NCI-H2171 (cell line): ENCODE data around the gene GFOD1.
"Not testable (repeated sequence)": the region's sequence is repeated elsewhere in the genome, so short reads cannot be mapped to it uniquely, and the experiment has no call there.

Source experiments
- DNase-seq: peaks from one replicate; lab custom pipeline; 2025; lab: John Stamatoyannopoulos, UW

The GFOD1 gene

DNA sequence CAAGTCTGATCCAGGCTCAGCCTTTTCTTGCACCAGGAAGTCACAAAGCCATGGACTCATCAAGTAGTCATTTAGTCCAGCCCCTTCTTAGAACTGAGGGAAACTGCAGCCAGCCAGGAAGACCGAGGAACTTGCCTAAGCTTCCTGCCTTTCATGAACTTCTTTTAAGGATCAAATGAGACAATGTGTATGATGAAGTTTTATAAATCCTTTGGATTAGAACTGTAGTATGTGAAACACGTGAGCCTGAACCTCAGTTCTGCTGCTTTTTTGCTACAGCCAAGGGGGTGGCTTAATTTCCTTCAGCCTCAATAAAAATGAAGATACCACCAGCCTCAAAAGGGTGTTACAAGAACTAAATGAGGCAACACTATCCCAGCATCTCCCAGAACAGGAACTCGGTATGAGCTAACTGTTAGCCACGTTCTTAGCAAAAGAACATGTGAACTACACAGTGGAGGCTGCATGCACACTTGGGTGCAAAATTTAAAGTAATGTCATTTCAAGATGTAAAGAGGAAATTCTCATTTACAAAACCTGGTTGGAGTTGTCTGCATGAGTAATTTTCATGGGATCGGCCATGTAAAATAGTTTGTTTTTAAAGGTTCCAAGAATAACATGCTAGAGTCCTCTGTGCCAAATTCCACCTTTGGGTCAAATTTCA, 83.0 kb downstream of the GFOD1 start:
- DNase-seq = no peak

- no peak for DNase-seq
Observed at GRCh38 chr6:13402711-13403110, 84.7 kb downstream of the GFOD1 start.

DNA sequence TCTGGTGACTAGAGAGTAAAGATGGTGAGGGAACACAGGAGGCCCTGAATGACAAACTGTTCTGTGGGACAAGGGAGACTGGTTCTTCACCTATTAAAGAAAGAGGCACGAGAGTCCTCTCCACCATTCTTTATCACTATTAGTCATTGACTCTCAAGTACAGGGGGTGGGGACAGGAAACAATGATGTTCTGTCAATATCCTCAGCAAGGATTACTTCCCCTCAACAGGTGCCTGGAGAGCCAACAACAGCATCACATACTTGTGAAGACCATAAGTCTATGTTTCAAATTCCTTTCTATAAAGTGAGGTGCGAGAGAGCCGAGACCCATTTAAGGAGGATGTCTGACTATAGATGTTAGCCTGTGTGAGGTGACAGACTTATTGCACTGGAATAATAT, 86.6 kb downstream of the GFOD1 start:
- no peak for DNase-seq

DNA sequence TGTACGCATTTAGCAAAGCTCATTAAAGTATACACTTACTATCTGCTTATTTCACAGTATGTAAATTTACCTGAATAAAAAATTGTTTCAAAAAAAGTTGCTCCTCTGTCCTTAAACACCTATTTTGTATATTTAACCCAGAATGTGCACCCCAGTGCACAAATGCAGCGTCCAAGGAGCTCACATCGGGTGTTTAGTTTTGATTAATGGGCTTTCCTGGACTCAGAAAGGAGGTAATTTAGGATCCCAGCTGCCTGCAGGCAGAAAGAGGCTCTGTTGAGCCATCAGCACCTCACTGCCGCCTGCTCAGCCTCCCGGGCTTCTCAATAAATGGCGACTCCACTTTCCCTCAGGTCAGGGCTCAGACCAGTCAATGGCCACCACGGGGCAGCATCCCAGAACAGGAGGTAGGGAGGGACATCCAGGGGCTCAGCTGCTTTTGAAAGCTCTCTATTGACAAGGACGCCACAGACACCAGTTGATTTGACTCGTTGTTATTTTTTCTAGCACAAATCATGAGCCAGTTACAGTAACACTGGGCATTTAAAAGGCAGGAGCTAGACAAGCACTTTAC, 88.9 kb downstream of the GFOD1 start:
- DNase-seq = no peak

DNA sequence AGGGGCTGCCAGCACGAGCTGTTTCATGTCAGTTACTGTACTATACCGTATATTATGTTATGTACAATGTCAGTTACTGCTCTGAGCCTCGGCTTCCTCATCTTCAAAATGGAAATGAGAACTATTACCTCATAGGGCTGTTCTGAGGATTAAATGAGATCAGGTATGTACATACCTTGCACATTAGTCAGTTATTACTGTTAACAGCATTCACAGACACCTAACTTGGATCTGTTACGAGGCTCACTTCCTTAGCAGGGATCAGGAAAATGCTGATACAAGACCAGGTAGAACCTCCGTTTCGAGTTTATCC, 89.4 kb downstream of the GFOD1 start:
- DNase-seq = no peak

DNA sequence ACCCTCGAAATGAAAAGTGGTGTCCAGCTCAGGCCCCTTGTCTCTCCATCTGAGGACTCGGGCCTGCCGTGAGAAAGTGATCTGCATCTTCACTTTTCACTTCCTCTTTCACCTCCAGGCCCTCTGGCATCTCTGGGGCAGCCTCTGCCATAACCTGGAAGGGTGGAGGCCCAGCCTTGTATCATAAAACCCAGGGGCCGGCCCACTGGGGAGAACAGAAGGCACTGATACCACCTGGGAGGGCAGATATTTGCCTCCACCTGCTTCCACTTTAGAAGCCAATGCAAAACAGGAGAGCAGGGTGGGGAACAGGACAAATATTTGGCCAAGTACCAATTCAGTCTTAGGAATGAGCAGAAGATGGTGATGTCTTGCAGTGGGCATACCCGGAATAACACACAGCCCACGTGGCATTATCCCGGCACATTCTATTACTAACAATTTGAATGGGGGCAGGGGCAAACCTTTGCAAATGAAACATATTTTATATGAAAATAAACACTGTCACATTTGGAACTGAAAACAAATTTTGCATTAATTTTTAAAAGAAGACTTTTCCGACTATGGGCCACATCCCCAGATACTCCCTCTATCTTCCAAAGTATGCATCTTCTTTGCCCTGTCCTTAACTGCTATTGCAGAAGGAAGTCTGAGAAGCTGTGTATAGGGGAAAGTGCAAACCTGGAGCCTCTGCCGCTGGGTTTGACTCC, 89.9 kb downstream of the GFOD1 start:
- peak; percentile 51 for DNase-seq

GRCh38 chr6:13396241-13396792, 91.1 kb downstream of the GFOD1 start:
- DNase-seq = no peak

DNA sequence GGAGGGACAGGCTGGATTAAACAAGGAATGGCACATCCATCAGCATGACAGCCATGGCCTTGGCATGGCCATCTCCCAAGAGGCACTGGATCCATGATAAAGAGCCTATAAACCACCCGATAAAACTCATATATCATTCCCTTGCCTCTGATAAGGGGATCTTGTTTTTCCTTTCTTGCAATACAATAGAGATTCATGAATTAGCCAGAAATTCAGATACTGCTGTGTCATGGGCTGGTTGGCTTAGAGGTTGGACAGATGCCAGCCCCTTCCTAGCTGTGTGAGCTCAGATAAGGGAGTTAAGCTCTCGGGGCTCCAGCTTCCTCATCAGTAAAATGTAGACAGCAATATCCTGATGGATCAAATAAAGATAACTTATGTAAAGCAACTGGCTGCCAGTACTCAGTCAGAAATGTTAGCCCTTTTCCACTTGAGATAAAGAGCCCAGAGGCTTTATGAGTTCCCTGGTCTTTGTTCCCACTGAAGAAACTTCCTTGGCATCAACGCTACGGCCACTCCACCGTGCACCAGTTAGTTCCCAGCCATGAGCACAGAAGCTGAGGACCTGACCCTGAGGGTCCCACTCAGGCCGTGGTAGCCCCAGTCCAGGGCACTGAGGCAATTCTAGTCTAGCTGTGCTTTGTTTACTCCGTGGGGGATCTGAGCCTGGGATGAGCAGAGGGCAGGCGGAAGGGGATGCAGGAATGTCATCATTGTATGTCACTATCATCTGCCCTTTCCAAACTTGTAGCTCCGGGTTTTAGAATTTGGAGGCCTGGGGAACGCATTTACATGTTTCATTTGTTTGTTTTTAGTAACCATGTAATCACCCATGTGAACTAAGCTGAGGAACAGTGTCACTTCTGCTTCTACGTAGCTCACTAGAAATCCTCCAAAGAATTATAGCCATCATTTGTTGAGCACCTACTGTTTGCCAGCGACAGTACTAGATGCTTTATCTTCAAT, 91.8 kb downstream of the GFOD1 start:
- DNase-seq = peak; percentile 28

- DNase-seq = no peak
Observed at GRCh38 chr6:13392462-13392861, 94.9 kb downstream of the GFOD1 start.

DNA sequence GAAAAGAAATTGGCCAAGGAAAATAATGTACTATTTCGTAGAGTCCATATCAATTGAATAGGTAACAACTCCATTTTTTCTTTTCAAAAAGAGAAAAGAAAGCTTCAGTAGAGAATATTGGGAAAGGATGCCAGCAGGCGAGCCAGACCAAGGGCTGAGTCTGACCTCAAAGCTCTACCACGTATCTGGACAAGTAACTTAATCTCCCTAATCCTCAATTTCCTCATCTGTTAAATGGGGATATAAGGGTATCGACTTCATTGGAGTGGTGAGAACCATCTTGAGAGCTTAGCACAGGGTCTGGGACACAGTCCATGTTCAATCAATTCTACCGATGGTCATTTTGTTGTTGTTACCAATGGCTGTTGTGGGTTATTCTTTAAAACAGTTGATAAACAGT, 95.9 kb downstream of the GFOD1 start:
- no peak for DNase-seq

DNA sequence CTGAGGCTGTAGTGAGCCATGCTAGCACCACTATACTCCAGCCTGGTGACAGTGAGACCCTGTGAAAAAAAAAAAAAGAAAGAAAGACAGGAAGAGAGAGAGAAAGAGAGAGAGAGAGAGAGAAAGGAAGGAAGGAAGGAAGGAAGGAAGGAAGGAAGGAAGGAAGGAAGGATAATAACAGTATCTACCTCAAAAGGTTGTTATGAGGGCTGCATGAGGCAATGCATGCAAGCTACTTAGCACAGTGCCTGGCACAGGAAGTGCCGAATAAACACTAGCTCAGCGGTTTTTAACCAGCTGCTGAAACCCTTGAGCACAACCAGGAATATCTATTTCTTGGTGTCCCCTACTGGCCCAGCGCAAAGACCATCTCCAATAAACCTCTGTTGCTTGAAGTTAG, 96.7 kb downstream of the GFOD1 start:
- no peak for DNase-seq

DNA sequence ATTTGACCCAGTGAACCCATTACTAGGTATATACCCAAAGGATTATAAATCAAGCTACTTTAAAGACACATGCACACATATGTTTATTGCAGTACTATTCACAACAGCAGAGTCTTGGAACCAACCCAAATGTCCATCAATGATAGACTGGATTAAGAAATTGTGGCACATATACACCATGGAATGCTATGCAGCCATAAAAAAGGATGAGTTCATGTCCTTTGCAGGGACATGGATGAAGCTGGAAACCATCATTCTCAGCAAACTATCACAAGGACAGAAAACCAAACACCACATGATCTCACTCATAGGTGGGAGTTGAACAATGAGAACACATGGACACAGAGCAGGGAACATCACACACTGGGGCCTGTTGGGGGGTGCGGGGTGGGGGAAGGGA, 98.2 kb downstream of the GFOD1 start:
- DNase-seq = not testable (repeated sequence)

DNA sequence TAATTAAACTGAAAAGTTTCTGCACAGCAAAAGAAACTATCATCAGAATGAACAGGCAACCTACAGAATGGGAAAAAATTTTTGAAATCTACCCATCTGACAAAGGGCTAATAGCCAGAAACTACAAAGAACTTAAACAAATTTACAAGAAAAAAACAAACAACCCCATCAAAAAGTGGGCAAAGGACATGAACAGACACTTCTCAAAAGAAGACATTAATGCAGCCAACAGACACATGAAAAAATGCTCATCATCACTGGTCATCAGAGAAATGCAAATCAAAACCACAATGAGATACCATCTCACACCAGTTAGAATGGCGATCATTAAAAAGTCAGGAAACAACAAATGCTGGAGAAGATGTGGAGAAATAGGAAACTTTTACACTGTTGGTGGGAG, 98.6 kb downstream of the GFOD1 start:
- not testable (repeated sequence) for DNase-seq

GRCh38 chr6:13384966-13385365, 102.4 kb downstream of the GFOD1 start:
- no peak for DNase-seq

GRCh38 chr6:13384506-13384905, 102.9 kb downstream of the GFOD1 start:
- no peak for DNase-seq

GRCh38 chr6:13383328-13384163, 103.9 kb downstream of the GFOD1 start:
- DNase-seq = no peak

- no peak for DNase-seq
Observed at GRCh38 chr6:13380761-13381160, 106.6 kb downstream of the GFOD1 start.

GRCh38 chr6:13378669-13379590, 108.5 kb downstream of the GFOD1 start:
- DNase-seq = peak; percentile 76

DNA sequence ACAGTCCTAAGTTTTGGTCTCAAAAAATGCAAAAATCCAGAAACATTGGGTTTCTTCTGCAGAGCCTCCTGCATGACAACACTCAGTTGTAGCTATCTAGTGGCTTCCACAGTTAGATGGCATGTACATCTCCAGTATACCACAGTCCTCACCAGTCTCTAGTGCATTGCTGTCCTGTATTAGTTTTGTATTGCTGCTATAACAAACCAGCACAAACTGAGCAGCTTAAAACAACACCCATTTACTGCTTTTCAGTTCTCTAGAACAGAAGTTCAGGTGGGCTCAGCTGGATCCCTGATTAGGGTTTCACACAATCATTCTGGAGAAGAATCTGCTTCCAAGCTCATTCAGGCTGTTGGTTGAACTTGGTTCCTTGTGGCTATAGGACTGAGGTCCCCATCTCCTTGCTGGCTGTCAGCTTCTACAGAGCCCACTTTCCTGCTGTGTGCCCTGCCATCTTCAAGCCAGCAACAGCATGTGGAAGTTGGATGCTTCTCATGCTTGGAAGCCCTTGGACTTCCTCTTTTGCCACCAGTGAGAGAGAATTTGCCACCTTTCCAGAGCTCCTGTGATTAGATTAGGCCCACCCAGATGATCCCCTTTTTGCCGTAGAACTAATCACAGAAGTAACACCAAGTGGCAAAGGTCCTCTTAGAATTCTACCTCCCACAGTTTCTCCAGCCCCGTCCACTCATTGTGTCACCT, 110.2 kb downstream of the GFOD1 start:
- no peak for DNase-seq
